Rectal smooth muscle tissue (tissue), 1 donor: ENCODE results near the gene MCCC1.
"Not testable (repeated sequence)": the region's sequence is repeated elsewhere in the genome, so short reads cannot be mapped to it uniquely, and the experiment has no call there.

ENCODE experiments used
- H3K27ac ChIP-seq: one replicate; pipeline ENCODE4 v1.7.0; 2013; ENCODE audit warnings: low read depth, low read length, inconsistent platforms
- H3K27me3 ChIP-seq: one replicate; pipeline ENCODE4 v1.7.0; 2013; ENCODE audit warnings: low read length; ENCODE audit not compliant: control insufficient read depth, insufficient read depth
- H3K36me3 ChIP-seq: one replicate; pipeline ENCODE4 v1.7.0; 2013; ENCODE audit warnings: low read length; ENCODE audit not compliant: control insufficient read depth, insufficient read depth
- H3K4me1 ChIP-seq: one replicate; pipeline ENCODE4 v1.7.0; 2013; ENCODE audit warnings: low read length; ENCODE audit not compliant: control insufficient read depth, insufficient read depth
- H3K4me3 ChIP-seq: one replicate; pipeline ENCODE4 v1.7.0; 2013; ENCODE audit warnings: low read length
- H3K9ac ChIP-seq: one replicate; pipeline ENCODE4 v1.7.0; 2013; ENCODE audit warnings: low read length

Gene MCCC1

GRCh38 chr3:182993486-182994201, 105.7 kb downstream of the MCCC1 start:
- not testable (repeated sequence) for H3K4me3 ChIP-seq, H3K9ac ChIP-seq

GRCh38 chr3:182989566-182989965, 109.7 kb downstream of the MCCC1 start:
- Histone ChIP-seq H3K27ac (no peak overlapping the region), H3K4me3 (no peak overlapping the region), H3K9ac (no peak overlapping the region), H3K27me3 (no peaks in the 10 kb centered on the region), H3K36me3 (no peaks in the 10 kb centered on the region), H3K4me1 (no peaks in the 10 kb centered on the region)

More at GRCh38 chr3:182993486-182994201, 105.7 kb downstream of the MCCC1 start:
- not testable (repeated sequence) for H3K27ac ChIP-seq, H3K27me3 ChIP-seq, H3K36me3 ChIP-seq, H3K4me1 ChIP-seq

GRCh38 chr3:182986021-182986420, 113.3 kb downstream of the MCCC1 start:
- no peaks in the 10 kb centered on the region for H3K27me3 ChIP-seq
- H3K36me3 ChIP-seq, result no peaks in the 10 kb centered on the region
- no peaks in the 10 kb centered on the region for H3K4me1 ChIP-seq
- no peak overlapping the region for H3K4me3 ChIP-seq
- no peak overlapping the region for H3K27ac ChIP-seq
- H3K9ac ChIP-seq, result no peak overlapping the region

GRCh38 chr3:182983876-182984275, 115.4 kb downstream of the MCCC1 start:
- H3K9ac ChIP-seq, result no peak overlapping the region
- H3K4me1 ChIP-seq, result peaks cover 5% of the 10 kb centered on the region

GRCh38 chr3:182981038-182981380, 118.3 kb downstream of the MCCC1 start:
- Histone ChIP-seq H3K4me3 (peak overlapping the region; percentile 65), H3K4me1 (peaks cover 11% of the 10 kb centered on the region), H3K27me3 (no peaks in the 10 kb centered on the region), H3K36me3 (no peaks in the 10 kb centered on the region), H3K9ac (peak overlapping the region; percentile 73), H3K27ac (peak overlapping the region; percentile 74)

More at GRCh38 chr3:182983876-182984275, 115.4 kb downstream of the MCCC1 start:
- H3K4me3 ChIP-seq, result no peak overlapping the region
- no peaks in the 10 kb centered on the region for H3K36me3 ChIP-seq
- no peak overlapping the region for H3K27ac ChIP-seq
- H3K27me3 ChIP-seq, result no peaks in the 10 kb centered on the region

GRCh38 chr3:182980204-182981037, 118.9 kb downstream of the MCCC1 start, which contains the start of gene DCUN1D1:
TSS of gene DCUN1D1 (minus strand) at chr3:182980538. CDS start at chr3:182980489, 49 bp downstream.
- peaks cover 11% of the 10 kb centered on the region for H3K4me1 ChIP-seq
- peak within 1 kb of the TSS; percentile 74 for H3K27ac ChIP-seq
- no peaks in the 10 kb centered on the region for H3K27me3 ChIP-seq
- H3K9ac ChIP-seq, result peak within 1 kb of the TSS; percentile 73
- H3K4me3 ChIP-seq, result peak within 1 kb of the TSS; percentile 65
- no peaks in the 10 kb centered on the region for H3K36me3 ChIP-seq

- Histone ChIP-seq H3K4me1 (peaks cover 11% of the 10 kb centered on the region), H3K4me3 (peak overlapping the region; percentile 52), H3K27me3 (no peaks in the 10 kb centered on the region), H3K9ac (no peak overlapping the region), H3K27ac (peak overlapping the region; percentile 2), H3K36me3 (no peaks in the 10 kb centered on the region)
Measured at GRCh38 chr3:182979674-182980191, 119.6 kb downstream of the MCCC1 start.

GRCh38 chr3:182979103-182979673, 120.1 kb downstream of the MCCC1 start:
- H3K4me1 ChIP-seq, result peaks cover 11% of the 10 kb centered on the region
- no peaks in the 10 kb centered on the region for H3K27me3 ChIP-seq
- peak overlapping the region; percentile 26 for H3K9ac ChIP-seq
- H3K36me3 ChIP-seq, result no peaks in the 10 kb centered on the region
- no peak overlapping the region for H3K27ac ChIP-seq
- H3K4me3 ChIP-seq, result peak overlapping the region; percentile 52

GRCh38 chr3:182978387-182978786, 120.9 kb downstream of the MCCC1 start:
- Histone ChIP-seq H3K27me3 (no peaks in the 10 kb centered on the region), H3K27ac (no peak overlapping the region), H3K9ac (no peak overlapping the region), H3K4me3 (peak overlapping the region; percentile 24), H3K4me1 (peaks cover 11% of the 10 kb centered on the region), H3K36me3 (no peaks in the 10 kb centered on the region)

GRCh38 chr3:182973047-182973446, 126.2 kb downstream of the MCCC1 start:
- no peak overlapping the region for H3K4me3 ChIP-seq
- peaks cover 4% of the 10 kb centered on the region for H3K4me1 ChIP-seq
- H3K36me3 ChIP-seq, result no peaks in the 10 kb centered on the region
- no peak overlapping the region for H3K27ac ChIP-seq
- H3K27me3 ChIP-seq, result no peaks in the 10 kb centered on the region
- no peak overlapping the region for H3K9ac ChIP-seq

GRCh38 chr3:182972387-182972786, 126.9 kb downstream of the MCCC1 start:
- Histone ChIP-seq H3K27ac (no peak overlapping the region), H3K36me3 (no peaks in the 10 kb centered on the region), H3K9ac (no peak overlapping the region), H3K27me3 (no peaks in the 10 kb centered on the region), H3K4me3 (no peak overlapping the region), H3K4me1 (peaks cover 4% of the 10 kb centered on the region)

- Histone ChIP-seq H3K4me3 (no peak overlapping the region), H3K27ac (no peak overlapping the region), H3K36me3 (no peaks in the 10 kb centered on the region)
Measured at GRCh38 chr3:182971637-182972036, 127.7 kb downstream of the MCCC1 start.

More at GRCh38 chr3:182971637-182972036, 127.7 kb downstream of the MCCC1 start:
- no peaks in the 10 kb centered on the region for H3K27me3 ChIP-seq
- H3K9ac ChIP-seq, result no peak overlapping the region
- peaks cover 4% of the 10 kb centered on the region for H3K4me1 ChIP-seq
